ENCODE data around the gene FLT3LG. TPM values are rescaled to one million over a fixed set of nuclear protein-coding genes. Genes with fewer than 3 reads are reported as not detected.

The FLT3LG gene
- total RNA-seq, 1 donor, result 4.3 TPM

GRCh38 chr19:49463960-49464740 lies 9.9 kb upstream of the FLT3LG start:
- Histone ChIP-seq H2AFZ (ENCODE audit: low read length) (no peak overlapping the region), H3K27me3 (ENCODE audit: insufficient read depth, low read length) (no peaks in the 10 kb centered on the region), H3K4me3 (ENCODE audit: insufficient read depth, low read length) (no peak overlapping the region), H3K27ac (ENCODE audit: low read depth, low read length) (no peak overlapping the region), H3K79me2 (ENCODE audit: insufficient read depth, low read length) (no peaks in the 10 kb centered on the region), H3K36me3 (ENCODE audit: insufficient read depth, low read length) (peaks cover 5% of the 10 kb centered on the region), H4K20me1 (ENCODE audit: insufficient read depth, low read length) (no peaks in the 10 kb centered on the region), H3K4me2 (ENCODE audit: insufficient read depth, low read length) (no peak overlapping the region), H3K9me3 (ENCODE audit: low read depth, low read length) (no peaks in the 10 kb centered on the region), H3K4me1 (ENCODE audit: insufficient read depth, low read length) (no peaks in the 10 kb centered on the region)
- TF ChIP-seq CTCF (IDR thresholded peaks at IDR 0.05; ENCODE audit: extremely low read depth, low read depth, low read length), result no peak
- peak; percentile 49 for DNase-seq (ENCODE audit: insufficient read length, low spot score, missing footprints)

GRCh38 chr19:49465371-49465770 lies 8.6 kb upstream of the FLT3LG start:
- no peaks in the 10 kb centered on the region for H3K4me1 ChIP-seq (ENCODE audit: insufficient read depth, low read length)
- H3K27me3 ChIP-seq (ENCODE audit: insufficient read depth, low read length), result no peaks in the 10 kb centered on the region
- peak; percentile 65 for DNase-seq (ENCODE audit: insufficient read length, low spot score, missing footprints)
- no peaks in the 10 kb centered on the region for H3K9me3 ChIP-seq (ENCODE audit: low read depth, low read length)
- no peak overlapping the region for H3K27ac ChIP-seq (ENCODE audit: low read depth, low read length)
- no peaks in the 10 kb centered on the region for H3K79me2 ChIP-seq (ENCODE audit: insufficient read depth, low read length)
- peaks cover 5% of the 10 kb centered on the region for H3K36me3 ChIP-seq (ENCODE audit: insufficient read depth, low read length)
- no peak overlapping the region for H3K4me3 ChIP-seq (ENCODE audit: insufficient read depth, low read length)
- H3K4me2 ChIP-seq (ENCODE audit: insufficient read depth, low read length), result no peak overlapping the region
- no peak overlapping the region for H2AFZ ChIP-seq (ENCODE audit: low read length)
- TF ChIP-seq CTCF (IDR thresholded peaks at IDR 0.05; ENCODE audit: extremely low read depth, low read depth, low read length), result no peak
- no peaks in the 10 kb centered on the region for H4K20me1 ChIP-seq (ENCODE audit: insufficient read depth, low read length)

GRCh38 chr19:49468199-49468598 lies 5.8 kb upstream of the FLT3LG start:
- no peaks in the 10 kb centered on the region for H3K79me2 ChIP-seq (ENCODE audit: insufficient read depth, low read length)
- no peaks in the 10 kb centered on the region for H4K20me1 ChIP-seq (ENCODE audit: insufficient read depth, low read length)
- no peak for TF ChIP-seq CTCF (IDR thresholded peaks at IDR 0.05; ENCODE audit: extremely low read depth, low read depth, low read length)
- H3K36me3 ChIP-seq (ENCODE audit: insufficient read depth, low read length), result peaks cover 5% of the 10 kb centered on the region
- H3K9me3 ChIP-seq (ENCODE audit: low read depth, low read length), result no peaks in the 10 kb centered on the region
- H3K4me3 ChIP-seq (ENCODE audit: insufficient read depth, low read length), result no peak overlapping the region
- no peaks in the 10 kb centered on the region for H3K27me3 ChIP-seq (ENCODE audit: insufficient read depth, low read length)
- no peak overlapping the region for H3K4me2 ChIP-seq (ENCODE audit: insufficient read depth, low read length)
- no peak overlapping the region for H2AFZ ChIP-seq (ENCODE audit: low read length)
- DNase-seq (ENCODE audit: insufficient read length, low spot score, missing footprints), result peak; percentile 51
- no peaks in the 10 kb centered on the region for H3K4me1 ChIP-seq (ENCODE audit: insufficient read depth, low read length)
- H3K27ac ChIP-seq (ENCODE audit: low read depth, low read length), result no peak overlapping the region

GRCh38 chr19:49468746-49469447 lies 5.1 kb upstream of the FLT3LG start:
- H3K79me2 ChIP-seq (ENCODE audit: insufficient read depth, low read length), result no peaks in the 10 kb centered on the region
- H3K27me3 ChIP-seq (ENCODE audit: insufficient read depth, low read length), result no peaks in the 10 kb centered on the region
- no peaks in the 10 kb centered on the region for H3K9me3 ChIP-seq (ENCODE audit: low read depth, low read length)
- TF ChIP-seq CTCF (IDR thresholded peaks at IDR 0.05; ENCODE audit: extremely low read depth, low read depth, low read length), result no peak
- H2AFZ ChIP-seq (ENCODE audit: low read length), result no peak overlapping the region
- peaks cover 5% of the 10 kb centered on the region for H3K36me3 ChIP-seq (ENCODE audit: insufficient read depth, low read length)
- H4K20me1 ChIP-seq (ENCODE audit: insufficient read depth, low read length), result no peaks in the 10 kb centered on the region
- H3K4me2 ChIP-seq (ENCODE audit: insufficient read depth, low read length), result no peak overlapping the region
- peak; percentile 90 for DNase-seq (ENCODE audit: insufficient read length, low spot score, missing footprints)
- H3K4me3 ChIP-seq (ENCODE audit: insufficient read depth, low read length), result no peak overlapping the region
- no peak overlapping the region for H3K27ac ChIP-seq (ENCODE audit: low read depth, low read length)
- no peaks in the 10 kb centered on the region for H3K4me1 ChIP-seq (ENCODE audit: insufficient read depth, low read length)
